Pancreas (tissue), 10 donors: Measurements from ENCODE around the gene SURF2. TPM values are rescaled to one million over a fixed set of nuclear protein-coding genes. Genes with fewer than 3 reads are reported as not detected.
A peak's percentile ranks its signal among the peaks of the same experiment; 100 is the strongest.

ENCODE experiments used
- ATAC-seq, 4 donors: fragments of 200-7000 bp; cut with Tn5 transposase; one replicate each; pipeline versions ENCODE4 v1.8.0 to v1.9.1; 2020; ENCODE audit warnings: mild to moderate bottlenecking in 4 of 4, moderate library complexity in 4 of 4
- DNase-seq, 6 donors: peaks; one replicate each; pipeline ENCODE4 v3.0.0-alpha.2; 2020
- FAIRE-seq: peaks from 2 replicates; lab custom pipeline; 2012; peaks lifted over from hg19 to GRCh38; lab: Jason Lieb, UNC
- H3K27ac ChIP-seq, 4 donors: fragments of 200-600 bp; sonication (generic); 1 replicate in 3 of 4; 2 replicates in 1 of 4; pipeline versions ENCODE4 v1.5.0 to v1.8.0; 2020
- H3K27me3 ChIP-seq, 4 donors: fragments of 200-600 bp; one replicate each; pipeline ENCODE4 v1.8.0; 2021
- H3K36me3 ChIP-seq, 3 donors: fragments of 200-600 bp; sonication (generic) in 1 of 3; one replicate each; pipeline versions ENCODE4 v1.5.0 to v1.8.0; 2020 to 2021
- H3K4me1 ChIP-seq, 3 donors: fragments of 200-600 bp; one replicate each; pipeline ENCODE4 v1.8.0; 2021
- H3K4me3 ChIP-seq, 4 donors: fragments of 200-600 bp; sonication (generic) in 2 of 4; one replicate each; pipeline versions ENCODE4 v1.5.0 to v1.8.0; 2020 to 2021
- H3K9me3 ChIP-seq, 4 donors: fragments of 200-600 bp; one replicate each; pipeline ENCODE4 v1.8.0; 2021
- WGBS, 2 donors: extraction: QIAGEN DNeasy Blood & Tissue Kit; methylation state at CpG; one replicate each; pipeline ENCODE4 v1.1.7; 2013; 5-methylcytosine and 5-hydroxymethylcytosine counted together
- intact Hi-C, 3 donors: fragments of 100-400 bp; cut with DNase I; formaldehyde crosslinking; loops; one replicate each; pipeline versions ENCODE4 v1.11.1 to v1.14.2; 2022
- polyA plus RNA-seq, 2 donors: library from polyadenylated mRNA; stranded (reverse); fragments of 200-250 nt; gene quantifications; one replicate each; pipeline ENCODE4 v1.2.3, GENCODE V29; 2013
- total RNA-seq, 6 donors: library from RNA; stranded (reverse); fragmentation: NEBNext Ultra II Directional in 4 of 6; extraction: Animal tissue kit (Norgen Biotek cat#: 25700) in 4 of 6; gene quantifications; one replicate each; pipeline versions ENCODE4 v1.2.1 to v1.2.4, GENCODE V29; 2021 to 2023
- TF ChIP-seq, protein P1 (sequence below), 4 donors: fragments of 200-600 bp; sonication (generic) in 3 of 4; IDR thresholded peaks; one replicate each; pipeline versions ENCODE4 v1.5.0 to v1.8.0; 2021; ENCODE audit warnings: antibody characterized with exemption in 4 of 4
- donor health status: healthy with polysubstance abuse.
- donor health status: DM: no; HTN: no; CAD: no; lungs with moderate emphysema.
- donor health status: DM: no; HTN: no; CAD: no.
- donor health status: control.
- donor health status: control.
- donor health status: Bipolar disorder and iron deficiency.
- donor health status: DM: yes; HTN: yes; CAD: no.
- donor health status: DM: no; HTN: no; CAD: no.
- donor health status: DM: no; HTN: no; CAD: no.
- donor health status: DM: yes; HTN: yes; CAD: no.

SURF2 gene
- total and polyA plus RNA-seq, 8 donors = 7.8 to 52.4 (median 13.2) TPM

DNA sequence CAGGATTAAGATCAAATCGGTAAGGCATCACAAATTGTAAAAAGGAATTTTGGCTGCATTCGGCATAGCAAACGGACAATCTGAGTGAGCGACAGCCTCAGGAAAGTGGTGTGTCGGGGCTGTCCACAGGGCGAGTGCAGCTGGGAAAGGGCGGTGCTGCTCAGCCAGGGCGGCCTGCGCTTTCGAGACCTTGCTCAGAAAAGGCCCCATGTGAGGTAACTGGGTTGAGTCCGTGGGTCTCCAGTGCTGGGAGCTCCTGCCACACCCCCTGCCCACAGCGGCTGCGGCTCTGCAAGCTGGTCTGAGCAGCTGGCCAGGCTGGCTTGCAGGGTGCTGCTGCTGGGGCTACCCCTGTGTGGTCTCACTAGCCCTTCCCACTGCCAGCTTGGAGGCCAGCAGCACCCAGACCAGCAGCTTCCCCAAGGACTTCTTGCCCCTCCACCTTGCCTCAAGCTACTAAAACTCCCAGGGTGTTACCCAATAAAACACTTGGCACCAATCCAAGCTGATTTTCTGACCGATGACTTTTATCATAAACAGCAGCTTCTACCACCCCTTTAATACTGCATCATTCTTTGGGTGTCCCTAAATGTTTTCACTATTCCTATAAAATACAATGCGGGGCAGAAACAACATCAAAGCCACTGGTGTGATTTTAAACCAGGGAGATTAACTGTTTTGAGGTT lies 6.2 kb downstream of the SURF2 start:
- WGBS, 2 donors = 86 to 90% methylated on average over 15 of the region's 15 CpGs
- FAIRE-seq = no peak
- TF ChIP-seq, protein P1, sequence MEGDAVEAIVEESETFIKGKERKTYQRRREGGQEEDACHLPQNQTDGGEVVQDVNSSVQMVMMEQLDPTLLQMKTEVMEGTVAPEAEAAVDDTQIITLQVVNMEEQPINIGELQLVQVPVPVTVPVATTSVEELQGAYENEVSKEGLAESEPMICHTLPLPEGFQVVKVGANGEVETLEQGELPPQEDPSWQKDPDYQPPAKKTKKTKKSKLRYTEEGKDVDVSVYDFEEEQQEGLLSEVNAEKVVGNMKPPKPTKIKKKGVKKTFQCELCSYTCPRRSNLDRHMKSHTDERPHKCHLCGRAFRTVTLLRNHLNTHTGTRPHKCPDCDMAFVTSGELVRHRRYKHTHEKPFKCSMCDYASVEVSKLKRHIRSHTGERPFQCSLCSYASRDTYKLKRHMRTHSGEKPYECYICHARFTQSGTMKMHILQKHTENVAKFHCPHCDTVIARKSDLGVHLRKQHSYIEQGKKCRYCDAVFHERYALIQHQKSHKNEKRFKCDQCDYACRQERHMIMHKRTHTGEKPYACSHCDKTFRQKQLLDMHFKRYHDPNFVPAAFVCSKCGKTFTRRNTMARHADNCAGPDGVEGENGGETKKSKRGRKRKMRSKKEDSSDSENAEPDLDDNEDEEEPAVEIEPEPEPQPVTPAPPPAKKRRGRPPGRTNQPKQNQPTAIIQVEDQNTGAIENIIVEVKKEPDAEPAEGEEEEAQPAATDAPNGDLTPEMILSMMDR (IDR thresholded peaks at IDR 0.05) = no peak
- peak in 2 of 6 donors; percentile 52 to 70 for DNase-seq
- H3K36me3 ChIP-seq = peaks cover 3 to 56% (median 41%) of the 10 kb centered on the region in 3 donors
- H3K27ac ChIP-seq = no peak overlapping the region
- intact Hi-C loops = no loop called here
- ATAC-seq = peak in 1 of 4 donors; percentile 5
- no peak overlapping the region for H3K4me3 ChIP-seq
- H3K4me1 ChIP-seq = peaks cover 2 to 6% (median 4%) of the 10 kb centered on the region in 3 donors
- H3K27me3 ChIP-seq = no peaks in the 10 kb centered on the region
- no peaks in the 10 kb centered on the region for H3K9me3 ChIP-seq

DNA sequence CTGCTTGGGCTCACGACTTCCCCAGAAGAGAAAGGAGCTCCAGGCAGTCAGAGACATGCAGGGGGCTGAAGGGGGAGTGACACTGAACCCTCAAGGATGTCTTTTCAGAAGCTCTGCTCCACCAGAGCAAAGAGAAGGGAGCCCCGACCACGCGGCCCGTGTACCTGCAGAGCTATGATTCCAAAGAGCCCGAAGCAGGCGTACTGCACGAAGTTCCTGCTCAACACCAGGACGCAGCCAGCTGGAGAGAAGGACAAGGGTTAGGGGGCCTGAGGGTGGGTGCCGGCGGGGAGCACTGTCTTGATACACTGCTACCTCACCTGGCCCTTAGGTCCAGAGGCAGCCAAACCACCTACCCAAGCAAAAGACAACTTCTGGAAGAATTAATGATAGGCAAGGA lies 10.1 kb downstream of the SURF2 start:
- no peak for FAIRE-seq
- TF ChIP-seq, protein P1 (IDR thresholded peaks at IDR 0.05) = no peak
- Histone ChIP-seq H3K27me3 (no peaks in the 10 kb centered on the region), H3K9me3 (no peaks in the 10 kb centered on the region), H3K4me1 (peaks cover 34 to 40% (median 35%) of the 10 kb centered on the region in 3 donors), H3K4me3 (no peak overlapping the region), H3K27ac (no peak overlapping the region), H3K36me3 (peaks cover 3 to 54% (median 41%) of the 10 kb centered on the region in 3 donors)
- peak in 1 of 6 donors; percentile 43 for DNase-seq
- intact Hi-C loops = no loop called here
- ATAC-seq = no peak
- 77 to 87% methylated on average over 11 of the region's 11 CpGs for WGBS, 2 donors

DNA sequence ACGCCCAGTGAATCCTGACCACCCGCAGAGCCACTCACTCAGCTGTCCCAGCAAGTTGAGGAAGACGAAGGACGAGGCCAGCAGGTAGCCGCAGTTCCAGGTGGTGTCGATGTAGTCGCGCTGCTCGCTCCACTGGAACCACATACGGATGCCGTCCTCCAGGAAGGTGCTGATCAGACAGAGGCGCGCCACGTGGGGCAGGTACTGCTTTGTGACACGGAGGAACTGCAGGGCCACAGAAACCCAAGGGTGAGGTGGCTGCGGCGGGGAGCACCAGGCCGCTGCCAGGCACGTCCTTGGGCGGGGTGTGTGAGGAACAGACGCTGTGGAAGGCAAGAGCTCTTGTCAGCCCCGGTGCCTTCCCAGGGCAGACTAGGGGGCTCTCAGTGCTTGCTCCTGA lies 10.9 kb downstream of the SURF2 start:
- TF ChIP-seq, protein P1 (IDR thresholded peaks at IDR 0.05) = no peak
- ATAC-seq (no peak), DNase-seq (peak in 3 of 6 donors; percentile 14 to 70 (median 53)), FAIRE-seq (no peak)
- peaks cover 42 to 48% (median 43%) of the 10 kb centered on the region in 3 donors for H3K4me1 ChIP-seq
- H3K4me3 ChIP-seq = no peak overlapping the region
- peak overlapping the region in 1 of 4 donors; percentile 16 for H3K27ac ChIP-seq
- 76 to 83% methylated on average over 22 of the region's 22 CpGs for WGBS, 2 donors
- intact Hi-C loops = no loop called here
- H3K36me3 ChIP-seq = peaks cover 3 to 46% (median 39%) of the 10 kb centered on the region in 3 donors
- H3K27me3 ChIP-seq = no peaks in the 10 kb centered on the region
- no peaks in the 10 kb centered on the region for H3K9me3 ChIP-seq

DNA sequence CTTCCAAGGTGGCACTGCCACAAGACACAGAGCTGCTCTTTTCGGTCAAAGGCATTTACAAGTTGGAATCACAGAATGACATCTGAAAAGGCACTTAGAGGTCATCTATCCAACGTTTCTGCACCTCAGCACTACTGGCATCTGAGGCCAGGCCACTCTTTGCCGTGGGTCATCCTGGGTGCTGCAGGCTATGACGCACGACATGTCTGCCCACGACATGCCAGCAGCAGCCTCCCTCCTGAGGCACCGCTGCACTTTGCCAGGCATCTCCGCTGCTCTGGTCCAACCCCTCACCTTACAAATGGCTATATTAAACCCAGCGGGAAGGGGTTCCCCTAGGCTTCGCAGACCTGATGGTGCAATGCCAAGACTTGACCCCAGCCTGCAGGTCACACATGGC lies 11.4 kb downstream of the SURF2 start:
- Histone ChIP-seq H3K4me1 (peaks cover 45 to 53% (median 48%) of the 10 kb centered on the region in 3 donors), H3K36me3 (peaks cover 0 to 40% (median 39%) of the 10 kb centered on the region in 3 donors)
- intact Hi-C loops = no loop called here

More for the DNA sequence above, 11.4 kb downstream of the SURF2 start:
- ATAC-seq (peak in 1 of 4 donors; percentile 1), DNase-seq (no peak), FAIRE-seq (no peak)
- peak overlapping the region in 3 of 4 donors; percentile 38 to 74 (median 57) for H3K27ac ChIP-seq
- H3K4me3 ChIP-seq = peak overlapping the region in 1 of 4 donors; percentile 8
- WGBS, 2 donors = 58 to 65% methylated on average over 10 of the region's 10 CpGs
- H3K9me3 ChIP-seq = no peaks in the 10 kb centered on the region
- no peaks in the 10 kb centered on the region for H3K27me3 ChIP-seq
- TF ChIP-seq, protein P1 (IDR thresholded peaks at IDR 0.05) = no peak
